BE2C (cell line): Measurements from ENCODE around the gene PPM1H.
"Not testable (repeated sequence)": the region's sequence is repeated elsewhere in the genome, so short reads cannot be mapped to it uniquely, and the experiment has no call there.

Experiments
- DNase-seq: peaks from one replicate; pipeline ENCODE4 v3.0.0-alpha.2; 2020
- H3K27me3 ChIP-seq: fragments of 250-450 bp; sonication (Bioruptor Pico); 2 replicates; pipeline ENCODE4 v1.5.1; 2020; ENCODE audit warnings: mild to moderate bottlenecking
- H3K36me3 ChIP-seq: fragments of 250-450 bp; sonication (Bioruptor Pico); 2 replicates; pipeline ENCODE4 v1.5.1; 2020; ENCODE audit warnings: mild to moderate bottlenecking
- H3K4me1 ChIP-seq: fragments of 250-450 bp; sonication (Bioruptor Pico); 2 replicates; pipeline ENCODE4 v1.5.1; 2020
- H3K4me3 ChIP-seq: 2 replicates; pipeline ENCODE4 v1.5.1; 2011; ENCODE audit warnings: low read depth, low read length
- H3K9me3 ChIP-seq: fragments of 250-450 bp; sonication (Bioruptor Pico); 2 replicates; pipeline ENCODE4 v1.5.1; 2020
- CTCF ChIP-seq: IDR thresholded peaks from 2 replicates; pipeline ENCODE4 v1.5.1; 2012; ENCODE audit warnings: mild to moderate bottlenecking, low read depth, low read length

The PPM1H gene

DNA sequence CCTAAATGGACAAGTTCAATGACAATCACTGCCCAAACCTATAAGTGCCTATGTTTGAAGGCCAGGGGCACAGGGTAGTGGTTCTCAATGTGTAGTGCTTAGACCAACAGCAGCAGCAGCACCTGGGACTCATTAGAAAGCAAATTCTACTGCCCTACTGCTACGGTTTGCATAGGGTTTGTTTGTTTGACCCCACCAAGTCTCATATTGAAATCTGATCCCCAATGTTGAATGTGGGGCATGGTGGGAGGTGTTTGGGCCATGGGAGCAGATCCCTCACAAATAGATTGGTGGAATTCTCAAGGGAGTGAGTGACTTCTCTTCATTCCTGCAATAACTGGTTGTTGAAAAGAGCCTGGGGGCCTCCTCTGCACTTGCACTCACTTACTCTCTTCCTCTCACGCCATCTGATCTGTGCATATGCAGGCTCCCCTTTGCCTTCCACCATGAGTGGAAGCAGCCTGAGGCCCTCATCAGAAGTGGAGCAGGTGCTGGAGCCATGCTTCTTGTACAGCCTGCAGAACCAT lies 39.5 kb downstream of the PPM1H start:
- no peaks in the 10 kb centered on the region for H3K9me3 ChIP-seq
- TF ChIP-seq CTCF, result no peak

GRCh38 chr12:62893276-62893675 lies 41.7 kb downstream of the PPM1H start:
- no peak for DNase-seq
- TF ChIP-seq CTCF, result no peak

More for the DNA sequence above, 39.5 kb downstream of the PPM1H start:
- Histone ChIP-seq H3K27me3 (no peaks in the 10 kb centered on the region), H3K4me3 (no peak overlapping the region), H3K4me1 (no peaks in the 10 kb centered on the region), H3K36me3 (no peaks in the 10 kb centered on the region)
- no peak for DNase-seq

DNA sequence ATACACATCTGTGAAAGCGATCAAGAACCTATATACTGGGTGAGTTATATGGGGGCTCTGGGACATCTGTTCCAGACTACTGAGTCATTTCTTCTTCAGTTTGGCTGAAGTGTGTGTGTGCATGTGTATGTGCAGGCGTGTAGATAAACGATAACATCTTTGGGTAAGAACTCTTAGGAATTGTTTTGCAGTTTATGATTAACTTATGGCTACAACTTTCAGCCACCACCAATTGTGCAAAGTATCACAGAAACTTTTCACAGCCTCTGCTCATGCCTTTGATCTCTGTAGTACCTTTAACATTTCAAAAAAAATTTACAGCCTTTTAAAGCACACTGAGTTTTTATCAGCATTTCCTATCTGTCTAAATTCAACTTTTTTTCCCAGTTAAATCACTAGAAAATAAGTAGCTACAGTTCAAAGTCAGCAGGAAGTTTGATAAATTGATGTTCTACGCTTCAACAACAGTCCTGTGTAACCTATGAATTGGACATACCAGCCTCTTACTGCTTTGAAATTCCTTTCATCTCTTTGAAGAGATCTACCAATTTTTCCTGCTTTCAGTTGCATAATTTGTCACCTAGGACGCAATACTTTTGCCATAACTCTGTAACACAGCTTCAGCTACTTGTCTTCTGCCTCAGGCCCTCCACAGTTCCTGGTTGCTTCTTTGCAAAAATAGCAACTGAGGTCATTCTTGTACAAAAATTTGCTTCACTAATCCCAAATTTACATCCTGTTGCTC lies 43.0 kb downstream of the PPM1H start:
- Histone ChIP-seq H3K4me3 (no peak overlapping the region), H3K27me3 (no peaks in the 10 kb centered on the region), H3K36me3 (no peaks in the 10 kb centered on the region), H3K9me3 (no peaks in the 10 kb centered on the region), H3K4me1 (no peaks in the 10 kb centered on the region)
- DNase-seq, result no peak
- no peak for TF ChIP-seq CTCF

More at GRCh38 chr12:62893276-62893675, 41.7 kb downstream of the PPM1H start:
- Histone ChIP-seq H3K4me1 (no peaks in the 10 kb centered on the region), H3K36me3 (no peaks in the 10 kb centered on the region), H3K27me3 (no peaks in the 10 kb centered on the region), H3K4me3 (no peak overlapping the region), H3K9me3 (no peaks in the 10 kb centered on the region)

DNA sequence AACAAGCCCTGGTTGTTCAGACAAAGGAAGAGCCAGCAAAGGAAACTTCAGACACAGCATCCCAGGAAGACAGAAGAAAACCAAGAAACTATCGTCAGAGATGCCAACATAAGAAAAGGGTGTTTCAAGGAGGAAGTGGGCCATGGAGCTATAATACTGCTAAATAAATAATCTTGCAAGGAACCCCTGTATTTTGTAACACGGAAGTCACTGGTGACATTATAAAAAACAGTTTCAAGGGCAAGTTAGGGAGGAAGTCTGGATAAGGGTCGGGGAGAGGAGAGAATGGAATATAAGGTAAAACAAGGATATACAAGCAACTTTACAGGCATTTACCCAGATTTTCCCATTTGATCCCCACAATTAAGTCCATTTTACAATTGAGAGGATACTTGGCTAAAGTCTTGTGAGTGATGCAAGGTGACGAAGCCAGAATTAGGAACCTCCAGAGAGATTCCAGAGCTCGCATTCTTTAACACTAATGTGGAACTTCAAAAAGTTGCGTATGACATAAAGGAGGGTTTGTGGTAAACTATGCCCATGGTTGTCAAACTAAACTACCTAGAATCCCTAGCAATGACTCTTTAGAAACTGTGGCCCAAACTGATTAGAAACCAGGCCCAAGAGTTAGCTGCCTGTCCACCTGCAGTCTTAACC lies 46.4 kb downstream of the PPM1H start:
- Histone ChIP-seq H3K27me3 (no peaks in the 10 kb centered on the region), H3K36me3 (no peaks in the 10 kb centered on the region), H3K9me3 (no peaks in the 10 kb centered on the region), H3K4me1 (no peaks in the 10 kb centered on the region), H3K4me3 (no peak overlapping the region)
- DNase-seq, result no peak
- no peak for TF ChIP-seq CTCF

GRCh38 chr12:62886796-62887195 lies 48.2 kb downstream of the PPM1H start:
- Histone ChIP-seq H3K36me3 (no peaks in the 10 kb centered on the region), H3K4me3 (no peak overlapping the region), H3K27me3 (no peaks in the 10 kb centered on the region), H3K9me3 (no peaks in the 10 kb centered on the region), H3K4me1 (no peaks in the 10 kb centered on the region)
- no peak for TF ChIP-seq CTCF
- no peak for DNase-seq

DNA sequence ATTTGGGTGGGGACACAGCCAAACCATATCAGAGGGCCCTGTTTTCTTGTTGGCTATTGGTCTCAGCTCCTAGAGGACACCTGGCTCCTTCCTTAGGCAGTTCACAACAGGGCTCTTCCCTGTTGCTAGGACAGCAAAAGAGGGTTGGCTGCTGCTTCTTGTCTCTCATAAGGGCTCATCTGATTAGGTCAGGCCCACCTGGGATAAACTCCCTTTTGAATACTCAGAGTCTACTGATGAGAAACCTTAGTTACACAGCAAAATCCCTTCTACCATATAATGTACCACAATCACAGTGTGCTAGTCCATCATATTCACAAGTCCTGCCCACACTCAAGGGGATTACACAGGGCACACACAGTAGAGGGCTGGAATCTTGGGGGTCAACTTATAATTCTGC lies 49.7 kb downstream of the PPM1H start:
- H3K9me3 ChIP-seq, result no peaks in the 10 kb centered on the region
- H3K27me3 ChIP-seq, result no peaks in the 10 kb centered on the region
- no peaks in the 10 kb centered on the region for H3K36me3 ChIP-seq
- no peaks in the 10 kb centered on the region for H3K4me1 ChIP-seq
- DNase-seq, result no peak
- no peak overlapping the region for H3K4me3 ChIP-seq
- no peak for TF ChIP-seq CTCF

DNA sequence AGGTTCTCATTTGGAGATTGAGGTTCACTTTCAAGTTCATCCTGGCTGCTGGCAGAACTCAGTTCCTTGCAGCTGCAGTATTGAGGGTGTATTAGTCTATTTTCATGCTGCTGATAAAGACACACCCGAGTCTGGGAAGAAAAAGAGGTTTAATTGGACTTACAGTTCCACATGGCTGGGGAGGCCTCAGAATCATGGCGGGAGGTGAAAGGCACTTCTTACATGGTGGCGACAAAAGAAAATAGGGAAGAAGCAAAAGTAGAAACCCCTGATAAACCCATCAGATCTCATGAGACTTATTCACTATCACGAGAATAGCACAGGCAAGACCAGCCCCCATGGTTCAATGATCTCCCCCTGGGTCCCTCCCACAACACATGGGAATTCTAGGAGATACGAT lies 50.1 kb downstream of the PPM1H start:
- H3K27me3 ChIP-seq, H3K36me3 ChIP-seq, DNase-seq, H3K4me3 ChIP-seq, H3K9me3 ChIP-seq, H3K4me1 ChIP-seq: not testable (repeated sequence)
